ENCODE data around the gene TMEM131. TPM values are rescaled to one million over a fixed set of nuclear protein-coding genes. Genes with fewer than 3 reads are reported as not detected.

TMEM131 gene
- total RNA-seq, 1 experiment from 2014 or later, result 21.9 TPM

DNA sequence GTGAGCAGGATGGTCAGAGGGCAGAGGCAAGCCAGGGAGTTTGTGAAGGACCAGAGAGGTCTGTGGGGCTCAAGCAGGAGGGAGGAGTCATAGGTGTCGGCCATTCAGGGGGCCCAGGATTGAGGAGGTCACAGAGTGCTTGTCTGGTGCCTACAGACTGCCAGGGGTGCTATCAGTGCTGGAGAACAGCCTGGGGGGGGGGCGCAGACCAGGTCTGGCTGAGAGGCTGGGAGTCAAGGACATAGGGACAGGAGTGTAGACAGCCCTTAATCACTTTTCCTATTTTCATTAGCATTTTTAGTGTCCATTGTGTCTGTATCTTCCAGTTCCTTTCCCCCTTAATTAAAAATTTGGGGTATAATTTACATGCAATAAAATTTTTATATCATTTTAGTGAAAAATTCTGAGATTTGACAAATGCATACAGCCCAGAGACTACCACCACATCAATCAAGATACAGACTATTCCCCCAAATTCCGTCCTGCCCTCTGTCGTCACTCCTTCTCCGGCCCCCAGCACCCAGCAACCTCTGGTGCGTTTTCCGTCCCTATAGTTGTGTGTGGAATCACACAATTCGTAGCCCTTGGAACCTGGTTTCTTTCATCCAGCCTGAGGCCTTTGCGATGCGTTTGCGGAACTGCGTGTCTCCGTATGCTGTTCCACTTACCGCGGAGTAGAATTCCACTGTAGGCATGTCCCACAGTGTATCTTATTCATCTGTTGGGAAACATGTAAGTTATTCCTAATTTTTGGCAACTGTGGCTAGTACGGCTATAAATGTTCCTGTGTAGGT is 276.2 kb downstream of the TMEM131 start:
- ChIA-PET POLR2A (no interaction called here), CTCF (interaction anchor here (1.6 to 2.1 kb wide), 2 partner anchors 10 to 21 kb away, joined by 8 to 9 read pairs; no protein-coding TSS in a partner anchor)
- TF ChIP-seq MYBL2 (CRISPR knock-in tag; IDR thresholded peaks at IDR 0.05), result no peak
- TF ChIP-seq SMAD3 (CRISPR knock-in tag; IDR thresholded peaks at IDR 0.05; ENCODE audit: borderline replicate concordance), result no peak
- TF ChIP-seq, protein P1, sequence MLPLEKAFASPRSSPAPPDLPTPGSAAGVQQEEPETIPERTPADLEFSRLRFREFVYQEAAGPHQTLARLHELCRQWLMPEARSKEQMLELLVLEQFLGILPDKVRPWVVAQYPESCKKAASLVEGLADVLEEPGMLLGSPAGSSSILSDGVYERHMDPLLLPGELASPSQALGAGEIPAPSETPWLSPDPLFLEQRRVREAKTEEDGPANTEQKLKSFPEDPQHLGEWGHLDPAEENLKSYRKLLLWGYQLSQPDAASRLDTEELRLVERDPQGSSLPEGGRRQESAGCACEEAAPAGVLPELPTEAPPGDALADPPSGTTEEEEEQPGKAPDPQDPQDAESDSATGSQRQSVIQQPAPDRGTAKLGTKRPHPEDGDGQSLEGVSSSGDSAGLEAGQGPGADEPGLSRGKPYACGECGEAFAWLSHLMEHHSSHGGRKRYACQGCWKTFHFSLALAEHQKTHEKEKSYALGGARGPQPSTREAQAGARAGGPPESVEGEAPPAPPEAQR (CRISPR knock-in tag; IDR thresholded peaks at IDR 0.05), result no peak
- no peak for TF ChIP-seq ERG (CRISPR knock-in tag; IDR thresholded peaks at IDR 0.05)
- no peak for TF ChIP-seq CREM (CRISPR knock-in tag; IDR thresholded peaks at IDR 0.05)
- no peak for TF ChIP-seq ZNF671 (CRISPR knock-in tag; IDR thresholded peaks at IDR 0.05)
- no peak for TF ChIP-seq ZBTB43 (CRISPR knock-in tag; IDR thresholded peaks at IDR 0.05)
- TF ChIP-seq SP1 (CRISPR knock-in tag; conservative IDR thresholded peaks at IDR 0.05), result no peak
- TF ChIP-seq, protein P2, sequence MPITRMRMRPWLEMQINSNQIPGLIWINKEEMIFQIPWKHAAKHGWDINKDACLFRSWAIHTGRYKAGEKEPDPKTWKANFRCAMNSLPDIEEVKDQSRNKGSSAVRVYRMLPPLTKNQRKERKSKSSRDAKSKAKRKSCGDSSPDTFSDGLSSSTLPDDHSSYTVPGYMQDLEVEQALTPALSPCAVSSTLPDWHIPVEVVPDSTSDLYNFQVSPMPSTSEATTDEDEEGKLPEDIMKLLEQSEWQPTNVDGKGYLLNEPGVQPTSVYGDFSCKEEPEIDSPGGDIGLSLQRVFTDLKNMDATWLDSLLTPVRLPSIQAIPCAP (CRISPR knock-in tag; IDR thresholded peaks at IDR 0.05), result no peak
- no peak for TF ChIP-seq ZNF219 (CRISPR knock-in tag; IDR thresholded peaks at IDR 0.05; ENCODE audit: borderline replicate concordance)
- TF ChIP-seq, protein P3, sequence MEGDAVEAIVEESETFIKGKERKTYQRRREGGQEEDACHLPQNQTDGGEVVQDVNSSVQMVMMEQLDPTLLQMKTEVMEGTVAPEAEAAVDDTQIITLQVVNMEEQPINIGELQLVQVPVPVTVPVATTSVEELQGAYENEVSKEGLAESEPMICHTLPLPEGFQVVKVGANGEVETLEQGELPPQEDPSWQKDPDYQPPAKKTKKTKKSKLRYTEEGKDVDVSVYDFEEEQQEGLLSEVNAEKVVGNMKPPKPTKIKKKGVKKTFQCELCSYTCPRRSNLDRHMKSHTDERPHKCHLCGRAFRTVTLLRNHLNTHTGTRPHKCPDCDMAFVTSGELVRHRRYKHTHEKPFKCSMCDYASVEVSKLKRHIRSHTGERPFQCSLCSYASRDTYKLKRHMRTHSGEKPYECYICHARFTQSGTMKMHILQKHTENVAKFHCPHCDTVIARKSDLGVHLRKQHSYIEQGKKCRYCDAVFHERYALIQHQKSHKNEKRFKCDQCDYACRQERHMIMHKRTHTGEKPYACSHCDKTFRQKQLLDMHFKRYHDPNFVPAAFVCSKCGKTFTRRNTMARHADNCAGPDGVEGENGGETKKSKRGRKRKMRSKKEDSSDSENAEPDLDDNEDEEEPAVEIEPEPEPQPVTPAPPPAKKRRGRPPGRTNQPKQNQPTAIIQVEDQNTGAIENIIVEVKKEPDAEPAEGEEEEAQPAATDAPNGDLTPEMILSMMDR (IDR thresholded peaks at IDR 0.05), result no peak
- no peak for TF ChIP-seq HMGA2 (CRISPR knock-in tag; IDR thresholded peaks at IDR 0.05)
- no peak for TF ChIP-seq MLX (CRISPR knock-in tag; IDR thresholded peaks at IDR 0.05)
- no peak for TF ChIP-seq E2F4 (CRISPR knock-in tag; IDR thresholded peaks at IDR 0.05; ENCODE audit: borderline replicate concordance, low read depth)
- no peak for TF ChIP-seq NR3C1 (CRISPR knock-in tag; conservative IDR thresholded peaks at IDR 0.05; ENCODE audit: low read depth)
- no peak for TF ChIP-seq GABPB1 (CRISPR knock-in tag; IDR thresholded peaks at IDR 0.05)
- Mint-ChIP-seq H3K9me3 (no peaks in the 10 kb centered on the region), H3K4me3 (no peak overlapping the region), H3K4me1 (peaks cover 34% of the 10 kb centered on the region), H3K27me3 (ENCODE audit: low read depth) (no peaks in the 10 kb centered on the region; the same call in 1 of the 2 replicates), H3K36me3 (no peaks in the 10 kb centered on the region), H3K27ac (no peak overlapping the region)
- DNase-seq (ENCODE audit: low spot score) (no peak), ATAC-seq (no peak)

All from WTC11 (cell line).